GM23338 (cell line): Measurements from ENCODE around the gene UBA6. TPM values are rescaled to one million over a fixed set of nuclear protein-coding genes. Genes with fewer than 3 reads are reported as not detected.

Experiments
- ATAC-seq: fragments of 200-7000 bp; cut with Tn5 transposase; 3 replicates; pipeline ENCODE4 v1.9.1; 2020
- DNase-seq: peaks from one replicate; pipeline ENCODE4 v3.0.0-alpha.2; 2015; ENCODE audit warnings: low spot score
- H2AFZ ChIP-seq: fragments of 200-600 bp; sonication (generic); 2 replicates; pipeline ENCODE4 v1.8.0; 2016; ENCODE audit warnings: antibody characterized with exemption, mild to moderate bottlenecking, moderate library complexity
- H3F3A ChIP-seq: fragments of 200-600 bp; sonication (generic); replicated peaks from 2 replicates; pipeline ENCODE4 v1.8.0; 2017; ENCODE audit warnings: antibody characterized with exemption, mixed run types, low read depth
- H3K27ac ChIP-seq: fragments of 200-600 bp; sonication (generic); 2 replicates; pipeline ENCODE4 v1.6.1; 2016; ENCODE audit warnings: low read depth
- H3K27me3 ChIP-seq: fragments of 200-600 bp; sonication (generic); 2 replicates; pipeline ENCODE4 v1.8.0; 2016; ENCODE audit warnings: mild to moderate bottlenecking, mixed run types, moderate library complexity; ENCODE audit not compliant: insufficient read depth
- H3K36me3 ChIP-seq: fragments of 200-600 bp; sonication (generic); 2 replicates; pipeline ENCODE4 v1.8.0; 2016; ENCODE audit warnings: mild to moderate bottlenecking; ENCODE audit not compliant: insufficient read depth
- H3K4me1 ChIP-seq: fragments of 200-600 bp; sonication (generic); 2 replicates; pipeline ENCODE4 v1.8.0; 2016; ENCODE audit warnings: mild to moderate bottlenecking, moderate library complexity; ENCODE audit not compliant: insufficient read depth
- H3K4me2 ChIP-seq: fragments of 200-600 bp; sonication (generic); 2 replicates; pipeline ENCODE4 v1.7.1; 2017; ENCODE audit warnings: mixed run types
- H3K4me3 ChIP-seq: fragments of 200-600 bp; sonication (generic); 2 replicates; pipeline ENCODE4 v1.6.1; 2016; ENCODE audit warnings: mixed run types
- H3K79me2 ChIP-seq: fragments of 200-600 bp; sonication (generic); replicated peaks from 2 replicates; pipeline ENCODE4 v1.8.0; 2017; ENCODE audit warnings: mild to moderate bottlenecking; ENCODE audit not compliant: insufficient read depth
- H3K9me2 ChIP-seq: fragments of 200-600 bp; sonication (generic); 2 replicates; pipeline ENCODE4 v1.8.0; 2017; ENCODE audit not compliant: insufficient read depth
- H4K20me1 ChIP-seq: fragments of 200-600 bp; sonication (generic); replicated peaks from 2 replicates; pipeline ENCODE4 v1.8.0; 2017; ENCODE audit warnings: mild to moderate bottlenecking; ENCODE audit not compliant: insufficient read depth
- H3K27ac Mint-ChIP-seq: 2 replicates; pipeline ENCODE4 v1.8.0; 2020; ENCODE audit warnings: inconsistent platforms, mild to moderate bottlenecking, moderate library complexity, mixed read lengths
- H3K27me3 Mint-ChIP-seq: 3 replicates; pipeline ENCODE4 v1.8.0; 2022; ENCODE audit warnings: low read depth, mild to moderate bottlenecking, moderate library complexity, mixed read lengths, inconsistent platforms; ENCODE audit not compliant: insufficient read depth, poor library complexity
- H3K36me3 Mint-ChIP-seq: 3 replicates; pipeline ENCODE4 v1.8.0; 2021; ENCODE audit warnings: low read depth, mild to moderate bottlenecking, inconsistent platforms, moderate library complexity, mixed read lengths
- H3K4me1 Mint-ChIP-seq: 3 replicates; pipeline ENCODE4 v1.8.0; 2020; ENCODE audit warnings: mild to moderate bottlenecking, inconsistent platforms, mixed read lengths
- H3K4me3 Mint-ChIP-seq: 3 replicates; pipeline ENCODE4 v1.8.0; 2021; ENCODE audit warnings: moderate library complexity, mild to moderate bottlenecking, inconsistent platforms, mixed read lengths
- H3K9me3 Mint-ChIP-seq: 3 replicates; pipeline ENCODE4 v1.8.0; 2020; ENCODE audit warnings: moderate library complexity, mild to moderate bottlenecking, inconsistent platforms, mixed read lengths
- EZH2phosphoT487 ChIP-seq: fragments of 200-600 bp; sonication (generic); IDR thresholded peaks from one replicate; pipeline ENCODE4 v1.8.1; 2018; ENCODE audit warnings: antibody characterized with exemption; ENCODE audit not compliant: unreplicated experiment
- POLR2AphosphoS5 ChIP-seq: IDR thresholded peaks from 2 replicates; pipeline ENCODE4 v1.6.1; 2016; ENCODE audit warnings: antibody characterized with exemption, low read depth
- STAT1 ChIP-seq: IDR thresholded peaks from one replicate; pipeline ENCODE4 v1.6.1; 2016; ENCODE audit warnings: antibody characterized with exemption; ENCODE audit not compliant: unreplicated experiment
- polyA plus RNA-seq: library from polyadenylated mRNA; unstranded; fragments of >200 nt; fragmentation: Nextera tagmentation; extraction: Ambion mirVana; gene quantifications from 2 replicates; pipeline ENCODE4 v1.2.1, GENCODE V29; 2016
- total RNA-seq: library from RNA; depleted of rRNA; stranded (reverse); fragments of >200 nt; shearing (Covaris generic); gene quantifications from 2 replicates; pipeline ENCODE4 v1.2.3, GENCODE V29; 2014
- TF ChIP-seq, protein P1 (sequence below): IDR thresholded peaks from one replicate; pipeline ENCODE4 v1.6.1; 2018; ENCODE audit warnings: antibody characterized with exemption; ENCODE audit not compliant: unreplicated experiment
- TF ChIP-seq, protein P2 (sequence below): fragments of 250-450 bp; sonication (Bioruptor Pico); IDR thresholded peaks from 2 replicates; pipeline ENCODE4 v1.5.0; 2020; ENCODE audit warnings: mild to moderate bottlenecking, moderate library complexity

UBA6 gene
- total and polyA plus RNA-seq, 2 experiments from 2014 or later: 17.6 to 77.3 TPM

DNA sequence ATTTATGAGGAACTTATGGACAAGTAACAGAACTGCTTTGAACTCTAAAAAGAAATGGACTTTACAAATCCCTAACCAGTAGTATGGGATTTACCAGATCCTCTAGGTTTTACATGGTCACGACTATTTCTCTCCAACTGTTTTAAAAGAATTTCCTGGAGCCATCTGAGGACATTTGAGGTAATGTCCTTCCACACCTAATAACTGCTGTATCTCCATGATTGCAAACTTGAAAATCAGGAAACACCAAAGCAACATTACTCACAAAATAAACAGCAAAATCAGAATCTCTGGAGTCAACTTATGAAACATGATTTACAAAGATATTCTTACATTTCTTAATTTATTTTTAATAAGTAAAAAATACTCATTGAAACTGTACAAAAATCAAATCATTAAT, 84.5 kb downstream of the UBA6 start:
- Mint-ChIP-seq H3K27me3 (no peaks in the 10 kb centered on the region), H3K36me3 (peaks cover 42% of the 10 kb centered on the region), H3K4me3 (no peak overlapping the region), H3K9me3 (no peaks in the 10 kb centered on the region), H3K4me1 (no peaks in the 10 kb centered on the region), H3K27ac (no peak overlapping the region)
- H3K4me2 ChIP-seq: no peak overlapping the region
- no peak overlapping the region for H3K27ac ChIP-seq
- H3K36me3 ChIP-seq: peaks cover 10% of the 10 kb centered on the region; the same call in 1 of the 2 replicates
- H3K27me3 ChIP-seq: no peaks in the 10 kb centered on the region
- no peaks in the 10 kb centered on the region for H3F3A ChIP-seq
- H3K9me2 ChIP-seq: no peaks in the 10 kb centered on the region
- DNase-seq: no peak
- no peaks in the 10 kb centered on the region for H4K20me1 ChIP-seq
- TF ChIP-seq STAT1: no peak
- no peak overlapping the region for H2AFZ ChIP-seq
- no peak overlapping the region for H3K4me3 ChIP-seq
- H3K4me1 ChIP-seq: no peaks in the 10 kb centered on the region
- H3K79me2 ChIP-seq: no peaks in the 10 kb centered on the region
- ATAC-seq: no peak

DNA sequence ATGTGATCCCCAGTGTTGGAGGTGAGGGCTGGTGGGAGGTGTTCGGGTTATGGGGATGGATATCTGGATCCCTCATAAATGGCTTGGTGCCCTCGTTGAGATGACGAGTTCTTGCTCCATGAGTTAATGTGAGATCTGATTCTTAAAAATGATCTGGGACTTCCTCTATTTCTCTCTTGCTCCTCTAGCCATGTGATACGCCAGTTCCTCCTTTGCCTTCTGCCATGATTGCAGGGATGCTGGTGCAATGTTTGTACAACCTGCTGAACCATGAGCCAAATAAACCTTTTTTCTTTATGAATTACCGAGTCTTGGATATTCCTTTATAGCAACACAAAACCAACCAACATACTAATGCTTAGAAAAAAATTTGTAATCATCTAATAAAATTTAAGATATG, 85.8 kb downstream of the UBA6 start:
- H3K27me3 ChIP-seq: no peaks in the 10 kb centered on the region
- H3K79me2 ChIP-seq: no peaks in the 10 kb centered on the region
- TF ChIP-seq STAT1 (no peak), POLR2AphosphoS5 (no peak), EZH2phosphoT487 (no peak)
- TF ChIP-seq, protein P1, sequence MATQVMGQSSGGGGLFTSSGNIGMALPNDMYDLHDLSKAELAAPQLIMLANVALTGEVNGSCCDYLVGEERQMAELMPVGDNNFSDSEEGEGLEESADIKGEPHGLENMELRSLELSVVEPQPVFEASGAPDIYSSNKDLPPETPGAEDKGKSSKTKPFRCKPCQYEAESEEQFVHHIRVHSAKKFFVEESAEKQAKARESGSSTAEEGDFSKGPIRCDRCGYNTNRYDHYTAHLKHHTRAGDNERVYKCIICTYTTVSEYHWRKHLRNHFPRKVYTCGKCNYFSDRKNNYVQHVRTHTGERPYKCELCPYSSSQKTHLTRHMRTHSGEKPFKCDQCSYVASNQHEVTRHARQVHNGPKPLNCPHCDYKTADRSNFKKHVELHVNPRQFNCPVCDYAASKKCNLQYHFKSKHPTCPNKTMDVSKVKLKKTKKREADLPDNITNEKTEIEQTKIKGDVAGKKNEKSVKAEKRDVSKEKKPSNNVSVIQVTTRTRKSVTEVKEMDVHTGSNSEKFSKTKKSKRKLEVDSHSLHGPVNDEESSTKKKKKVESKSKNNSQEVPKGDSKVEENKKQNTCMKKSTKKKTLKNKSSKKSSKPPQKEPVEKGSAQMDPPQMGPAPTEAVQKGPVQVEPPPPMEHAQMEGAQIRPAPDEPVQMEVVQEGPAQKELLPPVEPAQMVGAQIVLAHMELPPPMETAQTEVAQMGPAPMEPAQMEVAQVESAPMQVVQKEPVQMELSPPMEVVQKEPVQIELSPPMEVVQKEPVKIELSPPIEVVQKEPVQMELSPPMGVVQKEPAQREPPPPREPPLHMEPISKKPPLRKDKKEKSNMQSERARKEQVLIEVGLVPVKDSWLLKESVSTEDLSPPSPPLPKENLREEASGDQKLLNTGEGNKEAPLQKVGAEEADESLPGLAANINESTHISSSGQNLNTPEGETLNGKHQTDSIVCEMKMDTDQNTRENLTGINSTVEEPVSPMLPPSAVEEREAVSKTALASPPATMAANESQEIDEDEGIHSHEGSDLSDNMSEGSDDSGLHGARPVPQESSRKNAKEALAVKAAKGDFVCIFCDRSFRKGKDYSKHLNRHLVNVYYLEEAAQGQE: no peak
- TF ChIP-seq, protein P2, sequence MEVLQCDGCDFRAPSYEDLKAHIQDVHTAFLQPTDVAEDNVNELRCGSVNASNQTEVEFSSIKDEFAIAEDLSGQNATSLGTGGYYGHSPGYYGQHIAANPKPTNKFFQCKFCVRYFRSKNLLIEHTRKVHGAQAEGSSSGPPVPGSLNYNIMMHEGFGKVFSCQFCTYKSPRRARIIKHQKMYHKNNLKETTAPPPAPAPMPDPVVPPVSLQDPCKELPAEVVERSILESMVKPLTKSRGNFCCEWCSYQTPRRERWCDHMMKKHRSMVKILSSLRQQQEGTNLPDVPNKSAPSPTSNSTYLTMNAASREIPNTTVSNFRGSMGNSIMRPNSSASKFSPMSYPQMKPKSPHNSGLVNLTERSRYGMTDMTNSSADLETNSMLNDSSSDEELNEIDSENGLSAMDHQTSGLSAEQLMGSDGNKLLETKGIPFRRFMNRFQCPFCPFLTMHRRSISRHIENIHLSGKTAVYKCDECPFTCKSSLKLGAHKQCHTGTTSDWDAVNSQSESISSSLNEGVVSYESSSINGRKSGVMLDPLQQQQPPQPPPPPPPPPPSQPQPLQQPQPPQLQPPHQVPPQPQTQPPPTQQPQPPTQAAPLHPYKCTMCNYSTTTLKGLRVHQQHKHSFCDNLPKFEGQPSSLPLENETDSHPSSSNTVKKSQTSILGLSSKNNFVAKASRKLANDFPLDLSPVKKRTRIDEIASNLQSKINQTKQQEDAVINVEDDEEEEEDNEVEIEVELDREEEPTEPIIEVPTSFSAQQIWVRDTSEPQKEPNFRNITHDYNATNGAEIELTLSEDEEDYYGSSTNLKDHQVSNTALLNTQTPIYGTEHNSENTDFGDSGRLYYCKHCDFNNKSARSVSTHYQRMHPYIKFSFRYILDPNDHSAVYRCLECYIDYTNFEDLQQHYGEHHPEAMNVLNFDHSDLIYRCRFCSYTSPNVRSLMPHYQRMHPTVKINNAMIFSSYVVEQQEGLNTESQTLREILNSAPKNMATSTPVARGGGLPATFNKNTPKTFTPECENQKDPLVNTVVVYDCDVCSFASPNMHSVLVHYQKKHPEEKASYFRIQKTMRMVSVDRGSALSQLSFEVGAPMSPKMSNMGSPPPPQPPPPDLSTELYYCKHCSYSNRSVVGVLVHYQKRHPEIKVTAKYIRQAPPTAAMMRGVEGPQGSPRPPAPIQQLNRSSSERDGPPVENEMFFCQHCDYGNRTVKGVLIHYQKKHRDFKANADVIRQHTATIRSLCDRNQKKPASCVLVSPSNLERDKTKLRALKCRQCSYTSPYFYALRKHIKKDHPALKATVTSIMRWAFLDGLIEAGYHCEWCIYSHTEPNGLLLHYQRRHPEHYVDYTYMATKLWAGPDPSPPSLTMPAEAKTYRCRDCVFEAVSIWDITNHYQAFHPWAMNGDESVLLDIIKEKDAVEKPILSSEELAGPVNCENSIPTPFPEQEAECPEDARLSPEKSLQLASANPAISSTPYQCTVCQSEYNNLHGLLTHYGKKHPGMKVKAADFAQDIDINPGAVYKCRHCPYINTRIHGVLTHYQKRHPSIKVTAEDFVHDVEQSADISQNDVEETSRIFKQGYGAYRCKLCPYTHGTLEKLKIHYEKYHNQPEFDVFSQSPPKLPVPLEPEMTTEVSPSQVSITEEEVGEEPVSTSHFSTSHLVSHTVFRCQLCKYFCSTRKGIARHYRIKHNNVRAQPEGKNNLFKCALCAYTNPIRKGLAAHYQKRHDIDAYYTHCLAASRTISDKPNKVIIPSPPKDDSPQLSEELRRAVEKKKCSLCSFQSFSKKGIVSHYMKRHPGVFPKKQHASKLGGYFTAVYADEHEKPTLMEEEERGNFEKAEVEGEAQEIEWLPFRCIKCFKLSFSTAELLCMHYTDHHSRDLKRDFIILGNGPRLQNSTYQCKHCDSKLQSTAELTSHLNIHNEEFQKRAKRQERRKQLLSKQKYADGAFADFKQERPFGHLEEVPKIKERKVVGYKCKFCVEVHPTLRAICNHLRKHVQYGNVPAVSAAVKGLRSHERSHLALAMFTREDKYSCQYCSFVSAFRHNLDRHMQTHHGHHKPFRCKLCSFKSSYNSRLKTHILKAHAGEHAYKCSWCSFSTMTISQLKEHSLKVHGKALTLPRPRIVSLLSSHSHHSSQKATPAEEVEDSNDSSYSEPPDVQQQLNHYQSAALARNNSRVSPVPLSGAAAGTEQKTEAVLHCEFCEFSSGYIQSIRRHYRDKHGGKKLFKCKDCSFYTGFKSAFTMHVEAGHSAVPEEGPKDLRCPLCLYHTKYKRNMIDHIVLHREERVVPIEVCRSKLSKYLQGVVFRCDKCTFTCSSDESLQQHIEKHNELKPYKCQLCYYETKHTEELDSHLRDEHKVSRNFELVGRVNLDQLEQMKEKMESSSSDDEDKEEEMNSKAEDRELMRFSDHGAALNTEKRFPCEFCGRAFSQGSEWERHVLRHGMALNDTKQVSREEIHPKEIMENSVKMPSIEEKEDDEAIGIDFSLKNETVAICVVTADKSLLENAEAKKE: no peak
- Mint-ChIP-seq H3K36me3 (peaks cover 30% of the 10 kb centered on the region), H3K27ac (no peak overlapping the region), H3K4me1 (no peaks in the 10 kb centered on the region), H3K4me3 (no peak overlapping the region), H3K27me3 (no peaks in the 10 kb centered on the region), H3K9me3 (no peaks in the 10 kb centered on the region)
- DNase-seq: no peak
- no peaks in the 10 kb centered on the region for H4K20me1 ChIP-seq
- peaks cover 10% of the 10 kb centered on the region; the same call in 1 of the 2 replicates for H3K36me3 ChIP-seq
- no peak overlapping the region for H3K27ac ChIP-seq
- no peak overlapping the region for H3K4me2 ChIP-seq
- ATAC-seq: no peak
- H3K4me1 ChIP-seq: no peaks in the 10 kb centered on the region
- H3K4me3 ChIP-seq: no peak overlapping the region
- no peak overlapping the region for H2AFZ ChIP-seq
- H3F3A ChIP-seq: no peaks in the 10 kb centered on the region
- no peaks in the 10 kb centered on the region for H3K9me2 ChIP-seq
